NCI-H226 (cell line): Measurements from ENCODE around the gene PTCH1.
A peak's percentile ranks its signal among the peaks of the same experiment; 100 is the strongest.

Experiments
- DNase-seq: peaks from one replicate; pipeline ENCODE4 v3.0.0-alpha.2; 2015

PTCH1 gene

DNA sequence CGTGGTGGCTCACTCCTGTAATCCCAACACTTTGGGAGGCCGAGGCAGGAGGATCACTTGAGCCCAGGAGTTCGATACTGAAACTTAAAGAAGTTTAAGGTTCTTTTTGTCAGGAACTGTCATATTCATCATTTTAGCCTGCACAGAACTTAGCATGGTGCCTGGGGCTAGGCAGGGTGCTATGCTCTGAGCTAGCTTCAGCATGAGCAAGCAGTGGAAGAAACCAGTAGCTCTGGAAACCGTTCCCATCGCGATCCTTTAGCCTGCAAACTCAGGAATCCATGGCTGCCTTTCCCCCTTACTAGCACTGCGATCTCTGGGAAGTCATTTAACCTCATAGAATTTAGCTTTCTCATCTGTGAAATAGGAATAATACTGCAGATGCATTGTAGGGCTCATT, 80.4 kb downstream of the PTCH1 start:
- DNase-seq, result no peak

DNA sequence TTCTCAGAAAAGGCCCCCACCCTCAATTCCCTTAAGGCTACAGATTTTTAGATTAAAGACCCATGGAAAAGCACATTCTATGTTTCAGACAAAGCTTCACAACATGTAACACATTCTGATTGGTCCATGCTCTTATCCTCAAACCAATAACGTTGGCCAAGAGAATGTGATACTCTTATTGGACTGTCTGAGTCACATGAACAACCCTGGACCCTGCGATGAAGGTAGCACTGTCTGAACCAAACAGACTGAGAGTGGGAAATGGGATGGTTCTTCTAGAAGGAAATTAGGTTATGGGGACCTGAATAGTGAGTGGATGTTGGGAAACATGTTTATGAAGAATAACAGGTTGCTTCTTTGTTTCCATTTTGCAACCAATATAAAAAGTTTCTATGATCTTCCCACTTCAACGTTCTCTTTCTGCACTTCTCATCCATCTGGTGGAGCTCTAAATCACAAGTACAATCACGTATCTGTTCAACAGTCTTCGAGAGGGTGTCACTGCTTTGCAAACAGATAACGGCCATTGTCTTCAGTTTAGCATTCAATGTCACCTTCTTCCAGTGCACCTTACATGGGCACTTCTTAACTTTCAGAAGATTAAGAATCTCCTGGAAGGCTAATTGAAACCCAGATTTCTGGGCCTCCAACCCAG, 81.6 kb downstream of the PTCH1 start:
- no peak for DNase-seq

DNA sequence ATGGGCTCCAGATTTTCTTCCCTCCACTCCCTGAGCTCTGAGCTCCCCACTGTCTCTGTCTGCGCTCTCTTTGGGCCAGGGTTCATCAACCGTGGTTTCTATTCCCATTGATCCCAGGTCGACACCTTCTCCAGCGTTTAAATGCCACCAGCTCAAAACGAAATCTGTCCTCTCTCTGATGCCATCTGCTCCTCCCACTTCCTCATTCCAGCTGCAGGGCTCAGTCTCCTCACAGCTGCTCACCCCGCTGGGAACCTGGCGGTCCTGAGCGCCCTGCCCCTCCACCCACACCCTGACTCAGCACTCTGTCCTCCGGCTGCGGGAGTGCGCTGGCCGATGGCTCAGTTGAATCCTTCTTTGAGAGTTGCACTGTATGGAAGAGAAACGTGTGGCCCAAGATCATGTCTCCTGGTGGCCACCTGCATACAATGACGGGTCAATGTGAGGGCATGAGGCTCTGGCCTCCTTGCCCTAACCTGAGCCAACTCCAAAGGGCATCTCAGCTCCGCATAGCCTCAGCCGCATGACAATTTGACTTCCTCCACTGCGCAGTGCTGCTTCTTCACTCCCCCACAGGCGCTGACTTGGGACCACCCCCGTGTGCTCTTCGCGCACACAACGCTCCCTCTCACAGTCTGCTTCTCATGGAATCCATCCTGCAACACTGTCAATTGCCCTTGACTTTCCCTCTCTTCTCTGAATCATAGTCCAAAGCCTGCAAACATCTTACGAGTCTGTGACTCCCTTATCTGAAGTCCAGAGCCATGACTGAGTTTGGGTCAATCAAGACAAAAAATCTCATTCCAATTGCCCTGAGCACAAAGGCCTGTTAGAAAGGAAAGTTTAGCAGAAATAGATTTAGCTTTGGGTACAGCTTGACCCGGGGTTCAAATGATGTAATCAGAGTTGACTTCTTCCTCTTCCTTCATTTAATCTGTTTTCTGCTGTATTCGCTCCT, 82.4 kb downstream of the PTCH1 start:
- no peak for DNase-seq

DNA sequence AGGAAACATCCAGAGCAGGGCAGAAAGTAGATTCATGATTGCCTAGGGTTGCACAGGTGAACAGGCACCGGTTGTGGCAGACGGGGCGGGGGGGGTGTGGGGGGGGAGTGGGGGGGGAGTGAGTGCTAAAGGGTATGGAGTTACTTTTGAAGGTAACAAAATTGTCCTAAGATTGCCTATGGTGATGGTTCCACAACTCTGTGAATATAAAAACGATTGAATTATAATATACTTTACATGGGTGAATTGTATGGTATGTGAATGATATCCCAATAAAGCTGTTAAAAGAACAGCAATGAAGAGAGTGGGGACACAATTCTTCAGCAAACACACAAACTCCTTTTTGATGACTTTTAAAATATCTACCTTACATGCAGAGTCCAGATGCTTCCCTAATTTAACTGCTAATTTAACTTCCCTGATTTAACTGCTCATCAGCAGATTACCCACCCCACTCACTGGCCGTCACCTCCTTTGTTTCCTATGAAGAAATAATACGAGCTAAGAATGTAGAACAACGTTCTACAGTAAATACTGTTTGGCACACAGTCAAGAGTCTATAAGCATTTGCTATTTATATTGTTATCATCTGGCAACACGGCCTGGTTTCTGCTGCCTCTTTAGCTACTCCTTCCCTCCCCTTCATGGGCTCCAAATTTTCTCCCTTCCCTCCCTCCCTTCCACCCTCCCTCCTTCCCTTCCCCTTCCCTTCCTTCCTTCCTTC, 83.5 kb downstream of the PTCH1 start:
- no peak for DNase-seq

DNA sequence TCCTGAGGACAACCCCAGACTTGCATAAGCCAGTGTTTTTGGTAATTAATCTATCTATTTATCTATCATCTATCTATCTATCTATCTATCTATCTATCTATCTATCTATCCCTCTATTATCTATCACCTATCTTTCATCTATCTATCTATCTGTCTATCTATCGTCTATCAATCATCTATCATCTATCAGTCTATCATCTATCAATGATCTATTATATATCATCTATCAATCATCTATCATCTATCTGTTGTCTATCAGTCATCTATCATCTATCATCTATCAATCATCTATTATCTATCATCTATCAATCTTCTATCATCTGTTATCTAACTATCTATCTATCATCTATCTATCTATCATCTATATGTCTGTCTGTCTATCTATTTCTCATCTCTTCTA, 85.5 kb downstream of the PTCH1 start:
- no peak for DNase-seq

DNA sequence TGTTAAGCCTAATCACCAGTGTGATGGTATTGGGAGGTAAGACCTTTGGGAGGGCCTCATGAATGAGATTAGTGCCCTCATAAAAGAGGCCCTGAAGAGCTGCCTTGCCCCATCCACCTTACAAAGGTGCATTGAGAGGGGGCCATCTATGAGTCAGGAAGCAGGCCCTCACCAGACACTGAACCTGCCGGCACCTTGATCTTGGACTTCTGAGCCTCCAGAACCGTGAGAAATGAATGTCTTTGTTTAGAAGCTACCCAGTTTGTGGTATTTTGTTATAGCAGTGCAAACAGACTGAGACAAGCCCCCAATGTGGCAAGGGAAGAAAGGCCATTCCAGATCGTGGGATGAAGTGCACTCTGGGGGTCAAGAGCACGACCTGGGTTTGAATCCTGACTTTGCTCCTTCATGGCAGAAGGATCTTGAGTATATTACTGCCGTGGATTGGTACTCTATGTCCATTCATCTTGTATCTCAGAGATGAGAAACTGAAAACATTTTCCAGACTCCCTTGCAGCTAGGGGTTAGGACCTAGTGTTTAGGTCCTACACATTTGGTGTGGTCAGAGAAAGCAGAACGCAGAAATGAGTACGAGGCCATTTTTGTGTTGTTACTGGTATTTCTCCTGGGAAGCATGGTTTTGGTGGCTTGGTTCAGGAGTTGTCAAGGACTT, 86.7 kb downstream of the PTCH1 start:
- DNase-seq, result no peak

DNA sequence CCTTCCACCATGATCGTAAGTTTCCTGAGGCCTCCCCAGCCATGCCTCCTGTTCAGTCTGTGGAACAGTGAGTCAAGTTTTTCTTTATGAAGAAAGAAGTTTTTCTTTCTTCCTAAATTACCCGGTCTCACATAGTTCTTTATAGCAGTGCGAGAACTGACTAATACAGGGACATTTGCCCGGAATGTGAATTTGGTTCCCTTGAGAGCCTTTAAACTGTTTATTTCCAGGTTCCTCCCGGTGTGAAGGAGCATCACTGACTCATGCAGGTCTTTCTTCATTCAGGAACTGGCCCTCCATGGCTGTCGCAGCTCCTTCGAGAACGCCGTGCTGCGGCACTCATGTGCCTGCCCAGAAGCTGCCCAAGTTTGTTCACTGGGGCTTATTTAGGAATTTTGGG, 87.7 kb downstream of the PTCH1 start:
- DNase-seq, result no peak

DNA sequence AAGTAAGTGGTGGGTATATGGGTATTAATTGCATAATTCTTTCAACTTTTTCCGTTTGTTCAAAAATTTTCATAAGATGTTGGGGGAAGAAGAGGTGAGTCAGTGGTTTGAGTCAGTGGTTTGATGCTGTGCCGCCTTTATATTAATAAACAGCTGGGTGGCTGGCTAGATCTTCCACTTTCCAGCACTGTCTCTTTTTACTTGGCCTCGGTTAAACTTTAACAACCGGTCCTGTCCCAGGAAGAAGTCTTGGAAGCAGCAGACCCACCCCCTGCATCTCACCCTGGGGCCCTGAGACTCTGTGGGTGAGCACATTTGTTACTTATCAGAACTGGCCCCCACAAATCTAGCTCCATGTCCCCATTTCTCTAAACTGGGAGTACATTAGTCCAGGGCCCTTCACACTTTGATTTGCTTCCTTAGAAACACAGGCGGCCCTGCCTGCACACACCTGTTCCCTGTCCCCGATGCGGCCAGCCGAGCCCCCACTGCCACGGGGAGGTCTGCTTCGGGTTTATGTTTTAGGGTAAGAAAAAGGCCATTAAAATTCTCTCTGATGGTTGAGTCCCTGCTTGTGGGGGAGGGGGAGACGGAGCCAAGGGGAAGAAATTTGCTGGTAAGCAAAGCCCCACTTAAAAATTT, 90.7 kb downstream of the PTCH1 start:
- peak; percentile 7 for DNase-seq

DNA sequence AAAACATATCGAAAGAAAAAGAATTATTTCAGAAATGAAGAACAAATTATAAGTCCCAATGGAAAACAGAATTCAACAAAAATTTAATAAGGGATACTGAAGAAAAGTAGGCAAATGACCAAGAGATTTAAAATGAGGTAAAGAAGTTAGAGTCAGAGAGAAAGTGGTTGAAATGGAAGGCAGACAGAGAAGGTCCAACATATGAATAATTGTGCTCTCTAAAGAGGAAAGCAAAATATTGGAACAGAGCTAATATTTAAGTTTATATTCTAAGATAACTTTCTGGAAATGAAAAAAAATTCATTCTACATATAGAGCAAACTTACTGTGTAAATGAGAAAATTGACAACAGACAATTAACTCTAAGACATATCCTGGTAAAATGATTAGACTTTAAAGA, 94.1 kb downstream of the PTCH1 start:
- DNase-seq, result no peak

DNA sequence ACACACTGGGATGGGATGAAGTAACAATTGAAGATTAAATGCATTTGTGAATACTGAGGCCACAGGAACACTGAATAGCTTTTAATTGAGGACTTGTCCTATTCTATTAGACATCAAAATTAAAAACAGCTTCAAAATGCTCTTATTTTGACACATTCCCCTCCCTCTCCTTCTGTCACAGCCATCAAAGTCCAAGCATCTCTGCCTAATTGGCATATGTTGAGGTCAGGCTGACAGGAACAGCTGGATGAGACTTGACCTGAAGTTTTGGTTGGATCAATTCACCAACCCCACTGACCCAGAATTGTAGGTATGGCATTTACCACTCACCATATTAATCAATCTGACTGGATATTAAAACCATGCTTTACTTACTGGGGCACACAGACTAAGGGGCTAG, 96.3 kb downstream of the PTCH1 start:
- DNase-seq, result no peak

DNA sequence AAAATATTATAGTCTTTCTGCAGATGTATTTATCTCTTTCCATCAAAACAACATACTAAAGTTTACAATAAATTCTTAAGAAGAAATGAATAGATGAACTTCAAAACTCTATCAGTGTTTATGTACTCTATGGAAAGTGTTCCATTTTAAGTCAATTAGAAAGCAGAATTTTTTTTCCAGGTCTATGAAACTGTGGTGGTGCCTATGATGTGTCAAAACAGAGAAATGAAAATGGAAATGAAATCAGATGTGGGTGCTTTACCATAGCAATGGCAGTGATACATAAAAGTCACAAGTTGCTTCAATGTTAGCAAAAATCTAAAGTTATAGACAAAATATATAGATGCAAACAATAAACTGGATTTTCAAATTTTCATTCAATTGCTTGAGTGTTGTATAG, 97.3 kb downstream of the PTCH1 start:
- no peak for DNase-seq

DNA sequence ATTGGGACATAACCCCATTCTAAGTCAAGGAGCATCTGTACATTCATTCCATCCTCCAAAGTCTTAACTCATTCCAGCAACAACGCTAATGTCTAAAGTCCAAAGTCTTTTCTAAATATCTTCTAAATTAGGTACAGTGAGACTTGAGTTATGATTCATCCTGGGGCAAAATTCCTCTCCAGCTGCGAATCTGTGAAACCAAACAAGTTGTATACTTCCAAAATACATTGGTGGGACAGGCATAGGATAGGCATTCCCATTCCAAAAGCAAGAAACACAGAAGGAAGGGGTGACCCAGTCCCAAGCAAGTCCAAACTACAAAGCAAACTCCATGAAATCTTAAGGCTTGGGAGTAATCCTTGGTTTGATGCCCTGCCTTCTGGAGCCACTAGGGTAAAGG, 101.6 kb downstream of the PTCH1 start:
- no peak for DNase-seq

DNA sequence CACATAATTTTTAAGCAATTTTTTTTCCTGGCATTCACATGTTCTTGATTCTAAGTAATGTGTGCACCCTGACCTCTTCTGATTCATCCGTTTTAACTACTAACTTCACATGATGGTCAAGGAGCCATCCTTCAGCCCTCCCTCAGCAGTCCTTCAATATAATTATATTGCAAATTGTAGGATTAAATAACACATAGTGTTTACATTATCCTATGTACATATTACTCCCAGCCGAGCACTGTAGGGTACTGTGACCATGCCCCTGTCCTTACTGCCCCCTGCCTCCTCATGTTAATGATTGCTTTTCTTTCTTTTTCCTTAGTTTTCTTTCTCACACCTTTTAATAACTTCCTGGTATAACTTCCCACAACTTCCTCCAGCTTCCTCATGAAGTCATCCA, 103.0 kb downstream of the PTCH1 start:
- DNase-seq, result no peak

DNA sequence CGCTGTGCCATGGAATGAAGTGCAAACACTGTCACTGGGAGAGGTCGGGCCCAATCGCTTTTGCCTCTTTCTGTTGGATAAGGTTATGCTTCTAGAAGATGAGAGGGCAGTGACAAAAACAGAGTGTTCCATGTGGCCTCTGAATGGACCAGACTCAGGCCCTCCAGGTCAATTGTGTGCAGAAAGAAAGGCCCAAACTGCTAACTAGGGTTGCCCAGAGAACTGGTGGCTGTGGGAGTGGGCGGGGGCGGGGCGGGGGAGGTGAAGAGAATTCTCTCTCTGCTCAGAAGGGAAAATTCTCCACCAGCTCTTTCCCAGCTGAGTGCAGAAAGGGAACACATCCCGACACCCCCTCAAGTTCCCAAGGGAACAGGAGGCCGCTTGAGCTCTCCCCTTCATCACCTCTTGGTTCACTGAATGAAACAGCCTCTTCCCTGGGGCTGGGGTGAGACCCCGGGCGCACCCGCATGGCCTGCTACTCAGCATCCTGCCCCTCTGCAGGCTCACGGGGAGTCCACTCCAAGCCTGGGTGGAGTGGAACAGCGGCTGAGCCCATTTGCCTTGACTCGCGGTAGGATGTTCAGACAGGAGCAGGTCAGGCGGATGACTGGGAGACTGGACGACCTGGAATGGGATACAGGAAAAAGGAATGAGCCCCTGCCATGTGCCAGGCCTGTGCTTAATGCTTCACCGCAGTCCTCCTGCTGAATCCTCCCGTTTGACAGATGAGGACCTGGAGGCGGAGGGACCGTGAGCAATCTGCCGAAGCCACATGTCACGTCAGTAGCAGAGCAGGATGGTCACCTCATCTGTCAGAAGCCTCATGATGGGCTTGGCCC, 105.5 kb downstream of the PTCH1 start:
- DNase-seq, result no peak

DNA sequence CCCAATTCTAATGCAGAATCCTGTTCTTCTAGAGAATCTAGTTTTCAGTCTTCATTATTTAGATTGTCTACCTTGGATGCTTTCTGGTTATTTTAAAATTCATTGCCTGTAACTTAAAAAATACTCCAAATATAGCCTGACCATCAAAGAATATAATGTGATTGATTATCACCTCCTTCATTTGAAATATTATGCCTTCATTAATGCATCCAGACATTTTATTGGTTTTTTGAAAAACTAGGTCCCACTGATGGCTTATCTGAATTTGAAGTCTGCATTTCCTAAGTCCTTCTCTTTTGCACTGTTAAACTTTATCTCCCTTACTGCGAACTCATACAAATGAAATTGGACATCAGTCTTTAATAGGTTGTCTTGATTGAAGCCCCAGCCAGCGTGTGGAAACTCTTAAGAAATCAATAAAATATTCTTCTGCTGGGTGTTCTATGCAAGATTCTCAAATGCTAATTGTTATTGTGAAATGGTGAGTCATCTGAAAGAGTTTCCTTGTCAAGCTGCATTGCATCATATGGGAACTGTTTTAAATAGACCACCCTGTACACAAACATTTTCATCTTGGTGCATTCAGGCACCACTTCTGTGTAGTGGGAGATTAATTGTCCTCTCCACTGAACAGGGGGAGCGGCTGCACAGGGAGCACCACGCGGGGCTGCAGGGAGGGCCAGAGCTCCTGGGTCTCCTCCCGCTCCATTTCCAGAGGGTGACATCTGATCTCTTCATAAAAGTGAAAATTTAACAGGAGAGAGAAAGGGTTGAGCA, 106.9 kb downstream of the PTCH1 start:
- peak; percentile 8 for DNase-seq

DNA sequence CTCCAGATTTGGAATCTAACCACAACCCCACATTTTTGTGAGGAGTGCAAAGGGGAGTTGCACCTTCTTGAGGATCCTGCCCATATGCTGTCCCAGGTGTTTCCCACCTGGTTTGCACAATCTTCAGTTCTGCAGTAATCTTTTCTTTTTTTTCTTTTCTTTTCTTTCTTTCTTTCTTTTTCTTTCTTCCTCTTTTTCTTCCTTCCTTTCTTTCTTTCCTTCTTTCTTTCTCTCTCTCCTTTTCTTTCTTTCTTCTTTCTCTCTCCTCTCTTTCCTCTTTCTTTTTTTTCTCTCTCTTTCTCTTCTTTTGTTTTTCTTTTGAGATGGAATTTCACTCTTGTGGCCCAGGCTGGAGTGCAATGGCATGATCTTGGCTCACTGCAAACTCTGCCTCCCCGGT, 109.2 kb downstream of the PTCH1 start:
- DNase-seq, result no peak

DNA sequence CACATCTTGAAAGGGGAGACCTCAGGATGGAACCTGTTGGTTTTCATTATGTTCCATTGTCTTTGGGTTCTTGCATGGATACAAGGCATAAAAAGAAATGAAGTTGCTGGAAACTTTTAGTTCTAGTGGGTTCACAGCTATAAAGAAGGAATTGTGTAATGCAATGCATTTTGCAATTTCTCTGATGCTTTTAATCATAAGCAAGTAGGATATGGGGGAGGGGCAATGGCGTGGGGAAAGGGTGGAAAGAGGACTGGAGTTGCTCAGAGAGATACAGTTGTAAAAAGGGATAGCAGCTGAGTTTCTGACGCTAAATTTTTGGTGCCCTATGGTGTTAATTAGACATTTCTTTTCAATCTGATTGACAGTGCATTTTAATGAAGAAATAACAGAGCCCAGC, 110.7 kb downstream of the PTCH1 start:
- DNase-seq, result no peak

DNA sequence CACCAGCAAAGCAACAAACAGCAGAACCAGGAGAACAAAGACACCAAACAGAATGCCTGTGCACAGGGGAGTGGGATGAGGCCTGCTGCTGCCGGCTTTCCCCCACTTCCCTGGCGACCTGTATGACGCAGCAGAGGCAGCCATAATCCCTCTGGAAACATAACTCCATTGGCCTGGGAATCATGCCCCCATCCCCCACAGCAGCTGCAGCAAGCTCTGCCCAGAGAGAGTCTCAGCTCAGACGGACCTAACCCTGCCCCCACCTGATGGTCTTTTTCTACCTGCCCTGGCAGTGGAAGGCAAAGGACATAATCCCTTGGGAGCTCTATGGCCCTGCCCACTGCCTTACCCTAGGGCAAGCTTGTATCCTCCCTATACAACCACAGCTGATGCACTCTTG, 117.5 kb downstream of the PTCH1 start:
- DNase-seq, result no peak
